HUES64 (cell line): Measurements from ENCODE around the gene FBXL20.
"Not testable (repeated sequence)": the region's sequence is repeated elsewhere in the genome, so short reads cannot be mapped to it uniquely, and the experiment has no call there.

Source experiments
- H3K27ac ChIP-seq: 2 replicates; pipeline ENCODE4 v1.7.0; 2013; ENCODE audit warnings: low read depth, low read length, inconsistent platforms
- H3K27me3 ChIP-seq: 2 replicates; pipeline ENCODE4 v1.6.1; 2013; ENCODE audit warnings: mild to moderate bottlenecking, low read length; ENCODE audit not compliant: insufficient read depth
- H3K36me3 ChIP-seq: 2 replicates; pipeline ENCODE4 v1.6.1; 2013; ENCODE audit warnings: mild to moderate bottlenecking, low read length; ENCODE audit not compliant: insufficient read depth
- H3K4me1 ChIP-seq: 2 replicates; pipeline ENCODE4 v1.6.1; 2013; ENCODE audit warnings: mild to moderate bottlenecking, low read length, moderate library complexity; ENCODE audit not compliant: insufficient read depth
- H3K4me3 ChIP-seq: 2 replicates; pipeline ENCODE4 v1.5.1; 2013; ENCODE audit warnings: mild to moderate bottlenecking, low read length, moderate library complexity
- H3K9ac ChIP-seq: 2 replicates; pipeline ENCODE4 v1.6.1; 2013; ENCODE audit warnings: mild to moderate bottlenecking, low read depth, low read length
- H3K9me3 ChIP-seq: 2 replicates; pipeline ENCODE4 v1.6.1; 2013; ENCODE audit warnings: low read depth, low read length; ENCODE audit not compliant: insufficient read depth
- WGBS: fragments of 150-250, 120-280 bp; methylation state at CpG from one replicate; pipeline ENCODE4 v1.1.7; 2013; ENCODE audit warnings: missing lambda C conversion rate; 5-methylcytosine and 5-hydroxymethylcytosine counted together

The FBXL20 gene

GRCh38 chr17:39380144-39380543 lies 21.3 kb downstream of the FBXL20 start:
- no peaks in the 10 kb centered on the region for H3K36me3 ChIP-seq
- no peak overlapping the region for H3K4me3 ChIP-seq

GRCh38 chr17:39376434-39376833 lies 25.0 kb downstream of the FBXL20 start:
- no peaks in the 10 kb centered on the region for H3K4me1 ChIP-seq
- H3K36me3 ChIP-seq, result no peaks in the 10 kb centered on the region
- H3K27me3 ChIP-seq, result no peaks in the 10 kb centered on the region
- no peak overlapping the region for H3K9ac ChIP-seq
- no peak overlapping the region for H3K4me3 ChIP-seq
- no peaks in the 10 kb centered on the region for H3K9me3 ChIP-seq
- 90% methylated on average over 2 of the region's 2 CpGs for WGBS
- no peak overlapping the region for H3K27ac ChIP-seq

More at GRCh38 chr17:39380144-39380543, 21.3 kb downstream of the FBXL20 start:
- Histone ChIP-seq H3K27ac (no peak overlapping the region), H3K9ac (no peak overlapping the region), H3K9me3 (no peaks in the 10 kb centered on the region), H3K4me1 (no peaks in the 10 kb centered on the region), H3K27me3 (no peaks in the 10 kb centered on the region)
- WGBS, result 88% methylated on average over 2 of the region's 2 CpGs

GRCh38 chr17:39367805-39368204 lies 33.6 kb downstream of the FBXL20 start:
- not testable (repeated sequence) for H3K4me1 ChIP-seq, H3K27me3 ChIP-seq, H3K4me3 ChIP-seq, H3K9me3 ChIP-seq, H3K27ac ChIP-seq, H3K36me3 ChIP-seq, H3K9ac ChIP-seq
- 95% methylated on average over 3 of the region's 4 CpGs for WGBS

GRCh38 chr17:39365872-39366271 lies 35.6 kb downstream of the FBXL20 start:
- no peak overlapping the region for H3K27ac ChIP-seq

GRCh38 chr17:39365242-39365641 lies 36.2 kb downstream of the FBXL20 start:
- Histone ChIP-seq H3K27me3 (no peaks in the 10 kb centered on the region), H3K4me3 (no peak overlapping the region), H3K36me3 (no peaks in the 10 kb centered on the region), H3K27ac (no peak overlapping the region), H3K9me3 (no peaks in the 10 kb centered on the region), H3K9ac (no peak overlapping the region), H3K4me1 (no peaks in the 10 kb centered on the region)
- 95% methylated on average over 4 of the region's 4 CpGs for WGBS

More at GRCh38 chr17:39365872-39366271, 35.6 kb downstream of the FBXL20 start:
- Histone ChIP-seq H3K4me3 (no peak overlapping the region), H3K9ac (no peak overlapping the region), H3K9me3 (no peaks in the 10 kb centered on the region), H3K4me1 (no peaks in the 10 kb centered on the region), H3K36me3 (no peaks in the 10 kb centered on the region), H3K27me3 (no peaks in the 10 kb centered on the region)
- whole genome bisulfite sequencing, result 92% methylated on average over 5 of the region's 5 CpGs

GRCh38 chr17:39364236-39365025 lies 37.0 kb downstream of the FBXL20 start:
- no peak overlapping the region for H3K27ac ChIP-seq
- H3K9me3 ChIP-seq, result no peaks in the 10 kb centered on the region
- H3K4me1 ChIP-seq, result no peaks in the 10 kb centered on the region
- no peak overlapping the region for H3K9ac ChIP-seq
- no peaks in the 10 kb centered on the region for H3K36me3 ChIP-seq
- 92% methylated on average over 7 of the region's 8 CpGs for WGBS
- H3K4me3 ChIP-seq, result no peak overlapping the region
- no peaks in the 10 kb centered on the region for H3K27me3 ChIP-seq

GRCh38 chr17:39361064-39361463 lies 40.4 kb downstream of the FBXL20 start:
- Histone ChIP-seq H3K36me3 (no peaks in the 10 kb centered on the region), H3K9ac (no peak overlapping the region), H3K27me3 (no peaks in the 10 kb centered on the region), H3K4me1 (0 out of 2 replicates have a peak, but pooled peaks cover 5% of the 10 kb centered on the region), H3K4me3 (no peak overlapping the region), H3K27ac (no peak overlapping the region), H3K9me3 (no peaks in the 10 kb centered on the region)
- WGBS, result 93% methylated on average over 1 of the region's 1 CpG

GRCh38 chr17:39360537-39360936 lies 40.9 kb downstream of the FBXL20 start:
- Histone ChIP-seq H3K9ac (no peak overlapping the region), H3K27ac (no peak overlapping the region), H3K27me3 (no peaks in the 10 kb centered on the region), H3K36me3 (no peaks in the 10 kb centered on the region), H3K4me3 (no peak overlapping the region), H3K9me3 (no peaks in the 10 kb centered on the region), H3K4me1 (0 out of 2 replicates have a peak, but pooled peaks cover 5% of the 10 kb centered on the region)
- 93% methylated on average over 3 of the region's 3 CpGs for WGBS

- no peaks in the 10 kb centered on the region for H3K36me3 ChIP-seq
- H3K4me1 ChIP-seq, result 0 out of 2 replicates have a peak, but pooled peaks cover 5% of the 10 kb centered on the region
- no peaks in the 10 kb centered on the region for H3K9me3 ChIP-seq
- H3K27ac ChIP-seq, result no peak overlapping the region
- H3K9ac ChIP-seq, result no peak overlapping the region
- no peaks in the 10 kb centered on the region for H3K27me3 ChIP-seq
- WGBS, result no CpG with 5 or more reads among the region's 1 CpG
- no peak overlapping the region for H3K4me3 ChIP-seq
Observed at GRCh38 chr17:39359994-39360393, 41.4 kb downstream of the FBXL20 start.

GRCh38 chr17:39357986-39358385 lies 43.4 kb downstream of the FBXL20 start:
- Histone ChIP-seq H3K27ac (no peak overlapping the region), H3K9me3 (no peaks in the 10 kb centered on the region), H3K9ac (no peak overlapping the region), H3K4me3 (no peak overlapping the region), H3K4me1 (0 out of 2 replicates have a peak, but pooled peaks cover 5% of the 10 kb centered on the region), H3K27me3 (no peaks in the 10 kb centered on the region), H3K36me3 (no peaks in the 10 kb centered on the region)
- 85% methylated on average over 3 of the region's 3 CpGs for WGBS

GRCh38 chr17:39357488-39357887 lies 43.9 kb downstream of the FBXL20 start:
- Histone ChIP-seq H3K27ac (no peak overlapping the region), H3K4me1 (0 out of 2 replicates have a peak, but pooled peaks cover 5% of the 10 kb centered on the region), H3K4me3 (no peak overlapping the region), H3K9me3 (no peaks in the 10 kb centered on the region), H3K27me3 (no peaks in the 10 kb centered on the region), H3K36me3 (no peaks in the 10 kb centered on the region), H3K9ac (no peak overlapping the region)
- WGBS, result 91% methylated on average over 8 of the region's 8 CpGs
